Vagina (tissue), 2 donors: ENCODE measurements around the gene DEPDC7. TPM values are rescaled to one million over a fixed set of nuclear protein-coding genes. Genes with fewer than 3 reads are reported as not detected.
"Not testable (repeated sequence)": the region's sequence is repeated elsewhere in the genome, so short reads cannot be mapped to it uniquely, and the experiment has no call there.

Experiments used
- DNase-seq, 2 donors: peaks; one replicate each; pipeline ENCODE4 v3.0.0-alpha.2; 2017; ENCODE audit errors: extremely low spot score in 2 of 2
- H3K27ac ChIP-seq: fragments of 200-600 bp; sonication (generic); one replicate; pipeline ENCODE4 v1.5.1; 2019
- H3K27me3 ChIP-seq: fragments of 200-600 bp; sonication (generic); one replicate; pipeline ENCODE4 v1.5.1; 2019
- H3K36me3 ChIP-seq, 2 donors: fragments of 200-600 bp; sonication (generic); one replicate each; pipeline ENCODE4 v1.5.1; 2017 to 2019
- H3K4me1 ChIP-seq: fragments of 200-600 bp; sonication (generic); one replicate; pipeline ENCODE4 v1.5.1; 2019
- H3K4me3 ChIP-seq, 2 donors: fragments of 200-600 bp; sonication (generic); 1 replicate in 1 of 2; 2 replicates in 1 of 2; pipeline ENCODE4 v1.5.1; 2016 to 2019
- H3K9me3 ChIP-seq: fragments of 200-600 bp; sonication (generic); one replicate; pipeline ENCODE4 v1.5.1; 2019
- CTCF ChIP-seq, 3 experiments: fragments of 450-650 bp in 2 of 3; fragments of 200-600 bp in 1 of 3; sonication (generic) in 1 of 3; IDR thresholded peaks; one replicate each; pipeline ENCODE4 v1.5.1; 2017 to 2019; ENCODE audit warnings: antibody characterized with exemption in 3 of 3, mild to moderate bottlenecking in 2 of 3, moderate library complexity in 2 of 3
- POLR2A ChIP-seq, 2 donors: fragments of 450-650 bp; IDR thresholded peaks; one replicate each; pipeline ENCODE4 v1.6.1; 2017; ENCODE audit warnings: antibody characterized with exemption in 2 of 2, mild to moderate bottlenecking in 2 of 2, moderate library complexity in 2 of 2
- POLR2AphosphoS5 ChIP-seq, 2 donors: sonication (generic); formaldehyde crosslinking; IDR thresholded peaks; one replicate each; pipeline ENCODE4 v1.9.0; 2017; ENCODE audit warnings: antibody characterized with exemption in 2 of 2, mild to moderate bottlenecking in 2 of 2, low read depth in 1 of 2; ENCODE audit not compliant: insufficient read depth in 1 of 2
- intact Hi-C: fragments of 100-400 bp; cut with DNase I; formaldehyde crosslinking; loops from one replicate; pipeline ENCODE4 v1.15.1; 2023
- total RNA-seq: library from RNA; depleted of rRNA; stranded (reverse); fragments of >200 nt; gene quantifications from one replicate; pipeline ENCODE4 v1.2.3, GENCODE V29; 2016

The DEPDC7 gene
- total RNA-seq, 1 donor from 2014 or later, result 2.5 TPM

- Histone ChIP-seq H3K4me3 (no peak overlapping the region), H3K36me3 (no peaks in the 10 kb centered on the region), H3K4me1 (no peaks in the 10 kb centered on the region), H3K27me3 (no peaks in the 10 kb centered on the region), H3K27ac (no peak overlapping the region), H3K9me3 (no peaks in the 10 kb centered on the region)
- intact Hi-C loops, result loop anchor here (2.0 kb wide), 1 partner anchor 19 kb away; no protein-coding TSS in a partner anchor
- no peak for DNase-seq
- TF ChIP-seq CTCF (IDR thresholded peaks at IDR 0.05), result no peak
- no peak for TF ChIP-seq POLR2AphosphoS5 (IDR thresholded peaks at IDR 0.05; ENCODE audit: insufficient read depth in 1 of 2, low read depth in 1 of 2)
- TF ChIP-seq POLR2A (IDR thresholded peaks at IDR 0.05), result no peak
These were observed 12.3 kb downstream of the DEPDC7 start for GRCh38 chr11:33027846-33028536.

GRCh38 chr11:33028537-33028914 is 12.8 kb downstream of the DEPDC7 start:
- H3K4me3 ChIP-seq, result no peak overlapping the region

GRCh38 chr11:33029218-33029617 is 13.5 kb downstream of the DEPDC7 start:
- H3K4me1 ChIP-seq, H3K4me3 ChIP-seq, H3K27ac ChIP-seq, H3K36me3 ChIP-seq, intact Hi-C loops, H3K27me3 ChIP-seq, H3K9me3 ChIP-seq, DNase-seq: not testable (repeated sequence)

More at GRCh38 chr11:33028537-33028914, 12.8 kb downstream of the DEPDC7 start:
- Histone ChIP-seq H3K27me3 (no peaks in the 10 kb centered on the region), H3K9me3 (no peaks in the 10 kb centered on the region), H3K36me3 (no peaks in the 10 kb centered on the region), H3K4me1 (no peaks in the 10 kb centered on the region), H3K27ac (no peak overlapping the region)
- intact Hi-C loops, result no loop called here
- TF ChIP-seq POLR2A (IDR thresholded peaks at IDR 0.05) (no peak), CTCF (IDR thresholded peaks at IDR 0.05) (no peak), POLR2AphosphoS5 (IDR thresholded peaks at IDR 0.05; ENCODE audit: insufficient read depth in 1 of 2, low read depth in 1 of 2) (no peak)
- no peak for DNase-seq

GRCh38 chr11:33033493-33033892 is 17.8 kb downstream of the DEPDC7 start:
- Histone ChIP-seq H3K4me3 (no peak overlapping the region), H3K27ac (no peak overlapping the region), H3K9me3 (no peaks in the 10 kb centered on the region), H3K27me3 (no peaks in the 10 kb centered on the region), H3K36me3 (no peaks in the 10 kb centered on the region), H3K4me1 (no peaks in the 10 kb centered on the region)
- intact Hi-C loops, result no loop called here
- no peak for TF ChIP-seq CTCF (IDR thresholded peaks at IDR 0.05)
- no peak for DNase-seq

- Histone ChIP-seq H3K27me3 (no peaks in the 10 kb centered on the region), H3K27ac (no peak overlapping the region)
- intact Hi-C loops, result no loop called here
These were observed 19.3 kb downstream of the DEPDC7 start for GRCh38 chr11:33035011-33035410.

More at GRCh38 chr11:33035011-33035410, 19.3 kb downstream of the DEPDC7 start:
- no peak for TF ChIP-seq CTCF (IDR thresholded peaks at IDR 0.05)
- TF ChIP-seq POLR2AphosphoS5 (IDR thresholded peaks at IDR 0.05; ENCODE audit: insufficient read depth in 1 of 2, low read depth in 1 of 2), result no peak
- TF ChIP-seq POLR2A (IDR thresholded peaks at IDR 0.05), result no peak
- no peaks in the 10 kb centered on the region for H3K9me3 ChIP-seq
- DNase-seq, result no peak
- no peak overlapping the region for H3K4me3 ChIP-seq
- H3K4me1 ChIP-seq, result peaks cover under 1% of the 10 kb centered on the region
- H3K36me3 ChIP-seq, result no peaks in the 10 kb centered on the region
